NCI-H1694 (cell line): Measurements from ENCODE around the gene C1orf210.
A peak's percentile ranks its signal among the peaks of the same experiment; 100 is the strongest.

Source experiments
- DNase-seq: peaks from one replicate; lab custom pipeline; 2025; lab: John Stamatoyannopoulos, UW

Gene C1orf210

GRCh38 chr1:43250351-43250761 is 35.0 kb downstream of the C1orf210 start:
- no peak for DNase-seq

DNA sequence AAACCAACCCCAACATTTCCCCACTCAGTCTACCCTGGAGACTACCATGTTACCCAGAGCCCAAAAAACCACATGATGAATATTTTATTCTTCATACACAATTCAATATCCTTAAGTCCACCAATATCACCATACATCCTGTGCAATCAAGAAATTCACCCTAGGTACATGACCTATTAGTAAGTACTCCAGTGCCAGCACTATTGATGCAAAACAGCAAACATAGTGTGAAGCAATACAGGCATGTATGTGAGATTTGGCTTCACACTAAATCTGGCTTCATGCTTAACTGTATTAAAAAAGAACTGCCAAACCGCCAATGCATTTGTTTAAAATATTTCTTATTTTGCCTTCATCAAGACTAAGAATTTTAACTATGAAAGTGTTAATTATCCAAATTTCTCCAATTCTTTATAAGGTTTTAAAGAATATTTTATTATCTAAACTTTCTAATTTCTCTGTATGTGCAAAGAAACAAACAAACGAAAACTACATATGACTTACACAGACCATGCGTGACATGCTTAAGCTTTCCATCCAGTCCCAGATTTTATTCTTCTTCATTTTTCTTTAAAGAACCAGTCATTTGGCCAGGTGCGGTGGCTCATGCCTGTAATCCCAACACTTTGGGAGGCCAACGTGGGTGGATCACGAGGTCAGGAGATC is 38.0 kb downstream of the C1orf210 start:
- no peak for DNase-seq

DNA sequence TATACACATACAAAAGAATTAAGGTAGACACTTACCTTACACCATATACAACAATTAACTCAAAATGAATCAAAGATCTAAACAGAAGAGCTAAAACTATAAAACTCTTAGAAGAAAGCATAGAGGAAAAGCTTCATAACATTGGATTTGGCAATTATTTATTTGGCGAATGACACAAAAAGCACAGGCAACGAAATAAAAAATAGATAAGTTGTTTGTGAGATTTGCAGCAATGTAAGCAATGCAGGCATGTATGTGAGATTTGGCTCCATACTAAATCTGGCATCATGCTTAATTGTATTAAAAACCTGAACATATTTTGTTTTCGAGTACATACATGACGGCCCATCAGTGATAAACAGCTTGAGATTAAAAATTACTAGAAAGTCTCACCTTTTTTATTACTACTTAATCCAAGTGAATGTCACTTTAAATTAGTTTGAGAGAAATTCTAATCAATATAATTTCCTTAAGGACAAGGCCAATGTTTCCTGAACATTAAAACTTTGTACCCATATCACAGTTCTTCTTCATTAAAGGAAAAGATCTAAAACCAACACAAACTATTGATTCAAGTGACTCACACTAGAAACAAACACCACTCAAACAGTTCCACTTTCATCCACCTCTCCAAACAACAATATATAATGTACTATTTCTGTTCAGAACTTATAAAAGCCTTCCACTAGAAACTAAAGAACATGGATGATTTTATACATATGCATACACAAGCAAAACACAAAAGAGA is 38.7 kb downstream of the C1orf210 start:
- DNase-seq: no peak

DNA sequence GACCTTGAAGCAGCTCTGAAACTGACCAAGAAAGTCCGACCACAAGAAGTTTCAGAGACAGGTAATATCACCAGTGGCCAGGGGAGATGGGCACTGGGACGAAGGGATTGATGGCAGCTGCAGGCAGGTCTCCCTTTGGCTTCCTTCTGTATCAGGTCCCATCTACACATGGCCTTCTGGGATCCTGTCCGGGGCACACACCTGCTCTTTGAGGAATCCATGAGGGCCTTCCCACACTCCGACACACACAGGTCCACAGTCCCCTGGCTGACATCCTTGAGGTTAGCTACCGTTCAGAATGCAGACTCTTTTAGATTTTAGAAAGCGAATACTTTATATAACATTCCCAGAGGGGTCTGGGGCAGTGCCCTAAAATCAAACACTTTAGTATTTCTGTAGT is 42.1 kb downstream of the C1orf210 start:
- DNase-seq: no peak

DNA sequence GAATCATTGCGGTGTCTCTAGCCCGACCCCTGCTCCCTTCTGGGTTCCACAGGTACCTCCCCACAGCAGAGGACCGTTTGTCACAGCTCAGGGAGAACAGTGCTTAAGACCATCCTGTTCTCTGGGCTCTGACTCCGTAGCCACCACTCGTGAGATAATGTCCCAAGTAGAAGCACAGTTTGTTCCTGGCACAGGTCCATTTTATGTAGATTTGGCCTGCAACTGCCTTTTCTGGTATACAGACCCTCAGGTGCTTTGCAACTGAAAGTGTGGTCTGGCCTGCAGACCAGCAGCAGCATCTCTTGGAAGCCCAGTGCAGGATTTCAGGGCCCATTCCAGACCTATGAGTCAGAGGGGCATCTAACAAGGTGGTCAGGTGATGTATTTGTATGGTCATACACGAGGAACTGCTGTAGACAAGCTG is 44.0 kb downstream of the C1orf210 start:
- no peak for DNase-seq

- DNase-seq: no peak
Measured at GRCh38 chr1:43239484-43239883, 45.9 kb downstream of the C1orf210 start.

DNA sequence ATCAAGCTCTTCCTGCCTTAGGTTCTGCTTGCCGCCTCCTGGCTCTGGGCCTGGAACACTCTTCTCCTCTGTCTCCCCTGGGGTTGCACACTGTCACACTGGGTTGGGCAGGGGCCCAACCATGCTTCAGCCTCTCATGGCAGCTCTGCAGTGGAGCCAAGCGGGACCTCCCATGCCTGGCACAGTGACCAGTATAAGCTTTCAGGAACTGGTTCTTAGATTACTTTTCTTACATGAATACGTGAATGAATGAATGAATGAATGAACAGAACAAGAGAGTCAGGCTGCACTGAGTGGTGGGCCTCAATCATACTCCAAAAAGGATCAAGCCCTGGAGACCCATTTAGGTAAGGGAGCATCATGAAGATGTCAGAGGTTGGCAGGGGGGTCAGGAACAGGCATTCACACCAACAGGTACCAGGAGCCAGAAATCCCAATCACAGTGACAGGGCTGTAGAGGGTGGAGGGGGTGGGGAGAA is 46.4 kb downstream of the C1orf210 start:
- DNase-seq: no peak

- peak; percentile 76 for DNase-seq
Measured at GRCh38 chr1:43238085-43238484, 47.3 kb downstream of the C1orf210 start.

DNA sequence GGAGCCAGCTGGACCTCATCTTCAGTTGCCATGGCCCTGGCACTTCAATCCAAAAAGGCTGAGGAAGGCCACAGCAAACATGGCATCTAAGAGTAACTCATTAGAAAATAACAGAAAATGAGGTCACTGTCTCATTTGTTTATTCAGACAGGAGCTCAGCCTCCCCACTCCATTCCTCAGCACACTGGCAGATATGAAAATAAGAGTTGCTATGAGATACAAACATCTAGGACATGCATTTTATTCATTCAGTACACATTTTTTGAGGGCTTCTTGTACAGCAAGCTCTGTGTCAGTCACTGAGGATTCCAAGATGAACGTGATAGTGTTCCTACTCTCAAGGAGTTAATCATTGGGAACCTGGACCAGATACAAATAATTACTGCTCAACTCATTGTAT is 48.3 kb downstream of the C1orf210 start:
- DNase-seq: no peak

DNA sequence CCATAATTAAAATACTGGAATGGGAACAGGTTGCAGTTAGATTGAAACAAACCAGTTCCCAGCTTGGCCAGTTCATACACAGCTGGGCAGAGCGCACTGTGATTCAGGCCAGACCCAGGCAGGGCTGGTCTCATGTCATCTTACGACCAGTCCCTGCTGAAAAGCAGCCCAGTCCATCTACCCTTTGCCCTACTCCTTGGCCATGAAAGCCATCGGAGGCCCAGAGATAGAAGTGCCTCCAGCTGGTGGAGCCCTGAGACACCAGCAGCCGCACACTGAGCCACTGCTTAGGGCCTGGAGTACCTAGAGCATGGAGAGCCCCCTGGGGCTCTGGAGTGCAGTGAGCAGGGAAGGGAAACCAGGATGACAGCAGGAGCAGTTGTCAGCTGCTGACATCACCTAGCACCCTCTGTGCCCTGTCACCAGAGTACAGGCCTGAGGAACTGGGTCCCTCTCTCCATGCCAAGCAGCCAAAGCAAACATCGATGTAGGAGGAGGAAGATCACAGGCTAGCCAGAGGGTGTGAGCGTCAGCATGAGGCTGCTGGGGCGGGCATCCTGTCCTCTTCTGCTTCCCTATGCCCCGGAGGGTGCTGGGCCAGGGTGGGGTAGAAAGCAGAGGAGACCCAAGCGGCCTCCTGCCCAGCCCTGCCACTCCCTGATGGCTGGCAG is 49.8 kb downstream of the C1orf210 start:
- no peak for DNase-seq

DNA sequence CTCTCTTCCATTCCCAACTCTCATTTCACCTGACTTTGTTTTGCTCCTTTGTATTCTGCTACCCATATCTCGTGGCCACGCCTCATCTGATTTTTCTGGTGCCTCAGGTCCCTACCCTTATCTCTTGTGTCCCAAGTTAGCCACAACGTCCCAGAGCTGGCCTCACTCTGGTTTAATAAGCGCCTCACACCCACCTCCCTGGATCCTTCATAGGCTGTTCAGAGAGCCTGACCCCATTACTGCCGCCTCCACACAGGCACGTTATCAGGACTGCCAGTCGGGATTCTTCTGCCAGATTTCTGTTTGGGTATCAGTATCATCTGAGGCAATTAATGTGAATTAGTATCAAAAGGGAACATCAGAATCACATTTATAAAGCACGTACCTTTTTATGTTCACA is 50.3 kb downstream of the C1orf210 start:
- DNase-seq: no peak

DNA sequence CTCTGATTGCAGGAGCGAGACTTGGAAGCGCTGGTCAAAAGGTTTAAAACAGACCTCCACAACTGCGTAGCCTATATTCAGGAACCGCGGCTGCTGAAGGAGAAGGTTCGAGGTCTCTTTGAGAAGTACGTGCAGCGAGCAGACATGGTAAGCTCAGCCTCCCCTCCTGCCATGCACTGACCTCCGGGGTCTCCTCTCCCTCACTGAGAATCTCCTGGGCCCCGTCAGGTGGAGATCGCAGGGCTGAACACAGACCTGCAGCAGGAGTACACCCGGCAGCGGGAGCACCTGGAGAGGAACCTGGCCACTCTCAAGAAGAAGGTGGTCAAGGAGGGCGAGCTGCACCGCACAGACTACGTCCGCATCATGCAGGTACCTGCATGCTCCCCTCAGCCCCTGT is 51.1 kb downstream of the C1orf210 start:
- DNase-seq: no peak

GRCh38 chr1:43233631-43234030 is 51.8 kb downstream of the C1orf210 start:
- DNase-seq: no peak

DNA sequence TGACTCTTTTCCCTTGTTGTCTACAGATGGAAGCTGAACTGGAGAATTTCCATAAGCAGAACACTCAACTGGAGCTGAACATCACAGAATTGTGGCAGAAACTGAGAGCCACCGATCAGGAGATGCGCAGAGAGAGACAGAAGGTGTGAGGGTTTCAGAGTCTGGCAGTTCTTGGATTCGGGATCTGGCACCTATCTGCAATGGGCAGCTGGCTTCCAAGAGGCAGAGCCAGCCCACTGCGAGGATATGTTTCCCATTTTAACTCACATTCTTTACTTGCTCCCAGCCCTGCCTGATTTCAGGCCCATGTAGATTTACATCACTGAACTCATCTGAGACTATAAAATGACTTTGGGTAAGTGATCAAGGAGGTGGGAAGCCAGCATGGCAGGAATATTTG is 52.9 kb downstream of the C1orf210 start:
- DNase-seq: no peak

DNA sequence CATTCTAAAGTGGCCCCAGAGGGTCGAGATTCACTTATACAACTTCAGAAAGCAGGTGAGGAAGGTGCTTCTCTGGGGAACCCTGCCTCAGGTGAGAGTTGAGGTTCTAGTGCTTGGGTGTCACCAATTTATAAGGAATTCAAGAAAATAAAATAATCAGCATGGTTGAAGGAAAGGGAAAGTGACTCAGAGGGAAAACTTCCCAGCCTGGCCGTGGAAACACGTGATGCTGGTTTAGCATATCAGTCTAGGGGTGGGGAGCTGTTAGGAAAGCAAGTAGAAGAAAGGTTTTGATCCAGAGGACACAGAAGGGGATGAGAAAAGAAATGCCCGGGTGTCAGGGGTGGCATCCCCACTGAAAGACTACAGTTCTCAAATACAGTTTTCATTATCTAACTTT is 53.3 kb downstream of the C1orf210 start:
- no peak for DNase-seq
